GM13977 (cell line): ENCODE data around the gene ABCA3.

Experiments
- DNase-seq: peaks from one replicate; pipeline ENCODE4 v3.0.0; 2012; ENCODE audit warnings: low spot score
- CTCF ChIP-seq: IDR thresholded peaks from 2 replicates; pipeline ENCODE4 v1.5.1; 2012; ENCODE audit warnings: mild to moderate bottlenecking, control low read depth; ENCODE audit not compliant: insufficient read depth; ENCODE audit errors: extremely low read depth, missing control alignments
- in situ Hi-C: fragments of 300-500 bp; cut with MboI; formaldehyde crosslinking; loops from one replicate; pipeline ENCODE4 v1.12.0; 2022; ENCODE audit warnings: low sequenced_read_pairs, low pct_unique_long_range_greater_than_20kb, mixed read lengths, inconsistent platforms; ENCODE audit not compliant: unreplicated experiment

Gene ABCA3

GRCh38 chr16:2358811-2359210 is 18.3 kb upstream of the ABCA3 start:
- no peak for DNase-seq
- TF ChIP-seq CTCF, result no peak
- in situ Hi-C loops, result loop anchor here (10.0 kb wide), 2 partner anchors 66 to 126 kb away; partner anchors contain the start of gene CCNF

GRCh38 chr16:2357331-2357730 is 16.8 kb upstream of the ABCA3 start:
- DNase-seq, result no peak
- in situ Hi-C loops, result loop anchor here (10.0 kb wide), 2 partner anchors 67 to 127 kb away; partner anchors contain the start of gene CCNF
- no peak for TF ChIP-seq CTCF

- no peak for TF ChIP-seq CTCF
- DNase-seq, result no peak
- in situ Hi-C loops, result loop anchor here (10.0 kb wide), 2 partner anchors 74 to 134 kb away; partner anchors contain the start of gene CCNF
These were observed 10.0 kb upstream of the ABCA3 start for GRCh38 chr16:2350500-2350899.

GRCh38 chr16:2343211-2343610 is 2.7 kb upstream of the ABCA3 start:
- in situ Hi-C loops, result no loop called here
- no peak for TF ChIP-seq CTCF
- no peak for DNase-seq

- no peak for DNase-seq
- in situ Hi-C loops, result no loop called here
- TF ChIP-seq CTCF, result no peak
These were observed 1.2 kb upstream of the ABCA3 start for GRCh38 chr16:2341456-2342447.

- peak; percentile 29 for TF ChIP-seq CTCF
- in situ Hi-C loops, result no loop called here
- peak; percentile 62 for DNase-seq
These were observed 725 bp downstream of the ABCA3 start for GRCh38 chr16:2339521-2340484.
